HG02763 (cell line): Measurements from ENCODE around the gene NPC1L1.
"Not testable (repeated sequence)": the region's sequence is repeated elsewhere in the genome, so short reads cannot be mapped to it uniquely, and the experiment has no call there.

Source experiments
- ATAC-seq: cut with Tn5 transposase; IDR thresholded peaks from one replicate; pipeline ENCODE4 v1.9.1; 2021; ENCODE audit warnings: mild to moderate bottlenecking, moderate library complexity; ENCODE audit not compliant: unreplicated experiment

NPC1L1 gene

GRCh38 chr7:44512736-44513135 lies 28.4 kb downstream of the NPC1L1 start:
- no peak for ATAC-seq

- no peak for ATAC-seq
These were observed 29.2 kb downstream of the NPC1L1 start for GRCh38 chr7:44511863-44512468.

GRCh38 chr7:44511236-44511635 lies 29.9 kb downstream of the NPC1L1 start:
- no peak for ATAC-seq

- ATAC-seq, result no peak
These were observed 32.7 kb downstream of the NPC1L1 start for GRCh38 chr7:44508328-44509030.

GRCh38 chr7:44506592-44507288 lies 34.4 kb downstream of the NPC1L1 start:
- not testable (repeated sequence) for ATAC-seq

GRCh38 chr7:44505595-44505994 lies 35.5 kb downstream of the NPC1L1 start:
- no peak for ATAC-seq

GRCh38 chr7:44498230-44498954 lies 42.7 kb downstream of the NPC1L1 start:
- ATAC-seq, result no peak

- no peak for ATAC-seq
These were observed 43.7 kb downstream of the NPC1L1 start for GRCh38 chr7:44497155-44498027.

GRCh38 chr7:44496385-44496784 lies 44.7 kb downstream of the NPC1L1 start:
- ATAC-seq, result no peak

GRCh38 chr7:44494960-44495359 lies 46.2 kb downstream of the NPC1L1 start:
- no peak for ATAC-seq

GRCh38 chr7:44491229-44491628 lies 49.9 kb downstream of the NPC1L1 start:
- ATAC-seq, result no peak

- peak; percentile 92 for ATAC-seq
These were observed 50.6 kb downstream of the NPC1L1 start, which contains the start of gene NUDCD3 for GRCh38 chr7:44490351-44491200. Gene NUDCD3 (minus strand): TSS chr7:44490658. CDS start chr7:44490600, 58 bp downstream.

- peak; percentile 13 for ATAC-seq
These were observed 51.2 kb downstream of the NPC1L1 start for GRCh38 chr7:44489955-44490350.

- ATAC-seq, result no peak
These were observed 52.2 kb downstream of the NPC1L1 start for GRCh38 chr7:44488955-44489354.

GRCh38 chr7:44486693-44487092 lies 54.4 kb downstream of the NPC1L1 start:
- no peak for ATAC-seq

GRCh38 chr7:44486001-44486400 lies 55.1 kb downstream of the NPC1L1 start:
- no peak for ATAC-seq

GRCh38 chr7:44484482-44485313 lies 56.4 kb downstream of the NPC1L1 start:
- no peak for ATAC-seq
